Inflammatory macrophage treated with lipopolysaccharide for 1 hour (primary cell): Measurements from ENCODE around the gene RASGEF1C.

ENCODE experiments used
- DNase-seq, 2 donors: peaks; one replicate each; pipeline ENCODE4 v3.0.0-alpha.2; 2020 to 2022

The RASGEF1C gene

DNA sequence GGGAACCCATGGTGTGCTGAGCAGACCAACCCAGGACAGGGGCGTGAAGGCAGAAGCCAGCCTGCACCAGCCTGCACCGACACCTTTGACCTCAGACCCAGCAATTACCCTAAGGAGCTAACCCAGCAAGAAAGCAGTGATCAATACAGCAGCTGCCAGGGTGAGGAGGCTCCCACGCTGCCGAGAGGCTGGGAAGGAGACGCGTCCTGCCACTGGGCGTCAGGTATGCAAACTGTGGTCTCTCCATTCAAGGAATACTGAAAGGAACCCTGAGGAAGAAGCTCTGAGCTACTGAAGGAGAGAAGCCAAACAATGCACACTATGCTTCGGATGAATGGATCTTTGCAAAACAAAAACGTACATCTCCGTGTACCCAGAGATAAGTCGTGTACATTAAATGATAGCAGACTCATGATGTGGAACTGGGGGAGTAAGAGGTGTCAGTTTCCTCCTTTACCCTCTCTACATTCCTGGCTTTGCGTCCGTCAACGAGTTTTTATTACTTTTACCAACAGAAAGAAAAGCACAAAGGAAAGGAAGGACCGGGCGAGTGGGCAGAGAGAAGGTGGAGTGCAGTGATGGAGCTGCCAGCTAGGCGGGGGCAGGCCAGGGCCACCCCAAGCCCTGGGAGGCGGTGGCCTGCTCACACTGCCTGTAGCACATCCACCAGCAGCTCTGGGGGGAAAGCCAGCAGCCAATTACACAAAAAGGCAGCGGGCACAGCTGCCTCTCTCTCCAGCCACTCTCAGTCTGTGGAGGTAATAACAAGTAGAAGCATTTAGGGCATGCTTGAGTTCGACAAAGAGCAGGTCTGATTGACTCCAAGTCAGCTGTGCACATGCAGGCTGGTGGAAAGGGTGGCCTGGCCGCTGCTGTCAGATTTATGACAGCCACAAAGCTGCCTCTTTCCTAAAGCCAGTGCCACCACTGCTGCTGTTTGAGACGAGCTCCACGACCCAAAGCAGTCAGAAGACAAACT, 29.3 kb downstream of the RASGEF1C start:
- no peak for DNase-seq

DNA sequence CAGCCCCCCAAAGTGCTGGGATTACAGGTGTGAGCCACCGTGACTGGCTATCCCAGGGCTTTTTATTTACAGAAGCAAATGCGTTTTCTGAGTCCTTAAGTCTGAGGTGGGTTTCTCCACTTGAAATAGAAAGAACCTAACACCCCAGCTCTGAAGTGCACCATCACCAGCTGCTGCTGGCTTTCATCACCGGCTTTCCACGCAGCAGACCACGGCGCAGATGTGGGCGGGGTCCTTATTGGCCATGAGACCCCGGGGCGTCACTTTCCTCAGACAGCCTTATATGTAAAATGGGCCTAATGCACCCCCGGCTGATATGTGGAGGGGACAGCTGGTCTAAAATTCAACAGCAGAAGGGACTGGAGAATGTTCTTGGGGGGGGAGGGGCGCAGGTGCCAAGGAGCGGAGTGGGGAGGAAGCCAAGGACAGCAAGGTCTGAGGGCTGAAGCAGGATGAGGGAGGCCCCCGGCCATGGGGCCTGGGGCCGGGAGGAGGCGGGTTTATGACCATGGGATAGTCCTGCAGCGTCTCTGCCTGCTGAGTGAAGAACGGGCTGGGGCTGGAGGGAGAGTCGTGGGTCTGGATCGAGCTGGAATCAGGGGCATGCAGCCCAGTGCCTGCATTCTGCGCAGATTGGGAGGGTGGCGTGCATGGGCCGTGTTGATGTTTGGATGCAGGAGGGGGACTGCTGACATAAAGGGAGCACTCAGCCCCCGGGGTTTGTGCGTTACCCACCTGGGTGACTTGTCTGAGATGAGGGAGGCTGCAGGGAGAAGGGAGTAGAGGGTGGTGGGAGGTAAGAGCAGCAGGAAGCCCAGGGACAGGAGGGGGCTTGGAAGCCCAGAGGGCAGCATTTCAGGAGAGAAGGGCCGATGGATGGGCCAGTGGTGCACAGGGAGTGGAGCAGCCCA, 30.2 kb downstream of the RASGEF1C start:
- DNase-seq = no peak

DNA sequence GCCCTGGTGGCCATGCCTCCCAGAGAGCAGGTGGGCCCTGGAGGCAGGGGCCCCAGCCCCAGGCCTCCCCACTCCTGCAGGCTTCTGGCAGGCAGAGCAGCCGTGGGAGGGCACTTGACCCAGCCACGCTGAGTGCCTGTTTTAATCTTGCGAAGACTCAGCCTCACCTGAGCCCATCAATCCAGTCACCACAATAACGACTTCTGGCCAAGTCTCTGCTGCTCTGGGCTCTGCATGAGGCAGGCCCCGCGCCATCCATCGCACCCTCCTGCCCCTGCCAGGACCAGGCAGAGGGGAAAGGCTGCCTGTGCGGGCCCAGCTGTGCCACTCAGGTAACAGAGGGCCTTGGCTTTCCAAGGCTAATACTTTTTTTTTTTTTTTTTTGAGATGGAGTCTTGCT, 32.8 kb downstream of the RASGEF1C start:
- DNase-seq = no peak

DNA sequence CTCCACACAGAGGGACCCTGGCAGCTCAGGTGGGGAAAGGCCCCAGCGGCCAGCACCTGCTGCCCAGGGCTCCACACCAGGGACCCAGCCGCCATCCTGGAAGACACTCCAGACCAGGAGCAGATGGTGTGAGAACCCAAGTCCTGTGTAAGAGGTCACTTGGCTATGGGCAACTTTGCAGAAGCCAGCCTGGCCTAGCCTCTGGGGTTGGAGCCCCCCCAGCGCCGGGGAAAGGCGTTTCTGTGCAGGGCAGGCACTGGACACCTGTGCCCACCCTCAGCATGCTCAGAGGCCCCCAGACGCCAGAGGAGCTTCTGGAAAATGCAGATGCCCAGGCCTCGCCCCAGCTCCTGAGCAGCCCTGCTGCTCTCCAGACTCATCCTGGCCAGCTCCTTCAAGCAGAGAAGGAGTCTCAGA, 34.0 kb downstream of the RASGEF1C start:
- no peak for DNase-seq

DNA sequence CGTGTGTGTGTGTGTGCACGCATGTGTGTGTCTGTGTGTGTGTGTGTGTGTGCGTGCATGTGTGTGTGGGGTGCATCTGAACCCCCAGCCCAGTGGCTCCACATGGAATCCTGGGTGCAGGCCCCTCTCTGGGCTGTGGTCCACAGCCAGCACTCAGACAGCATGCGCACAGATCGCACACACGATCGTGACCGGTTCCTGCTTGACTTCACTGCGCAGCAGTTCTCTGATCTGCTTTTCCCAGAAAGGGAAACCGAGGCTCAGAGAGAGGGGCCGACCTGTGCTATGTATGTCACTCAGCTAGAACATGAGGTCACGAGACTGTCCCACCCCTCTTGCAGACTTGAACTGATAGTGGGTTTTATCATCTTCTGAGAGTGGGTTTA, 34.4 kb downstream of the RASGEF1C start:
- no peak for DNase-seq

DNA sequence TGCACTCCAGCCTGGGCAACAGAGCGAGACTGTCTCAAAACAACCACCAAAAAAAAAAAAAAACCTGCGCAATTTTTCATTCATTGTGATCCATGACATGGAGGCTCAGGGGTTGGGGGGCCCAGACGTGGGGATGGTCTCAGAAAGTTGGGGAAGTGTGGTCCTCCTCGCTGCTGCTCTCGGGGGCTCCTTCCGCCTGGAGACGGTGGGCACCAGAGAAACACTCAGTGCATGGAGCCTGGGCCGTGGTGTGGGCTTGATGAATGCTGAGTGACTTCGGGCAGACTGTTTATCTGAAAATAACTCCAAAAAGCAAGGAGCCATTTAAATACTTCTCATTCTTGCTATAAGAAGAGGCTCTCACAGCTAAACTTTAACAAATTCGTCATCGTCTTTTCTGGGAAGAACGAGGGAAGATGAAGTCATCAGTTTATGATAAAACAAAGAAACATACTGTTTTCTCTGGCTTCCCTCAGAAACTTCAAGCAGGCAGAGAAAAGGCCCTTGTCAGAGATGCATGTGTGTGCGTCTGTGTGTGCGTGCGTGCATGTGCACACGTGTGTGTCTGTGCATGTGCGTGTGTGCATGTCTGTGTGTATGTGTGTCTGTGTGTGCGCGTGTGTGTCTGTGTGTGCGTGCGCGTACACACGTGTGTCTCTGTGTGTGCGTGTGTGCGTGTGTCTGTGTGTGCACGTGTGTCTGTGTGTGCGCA, 35.0 kb downstream of the RASGEF1C start:
- DNase-seq = no peak

DNA sequence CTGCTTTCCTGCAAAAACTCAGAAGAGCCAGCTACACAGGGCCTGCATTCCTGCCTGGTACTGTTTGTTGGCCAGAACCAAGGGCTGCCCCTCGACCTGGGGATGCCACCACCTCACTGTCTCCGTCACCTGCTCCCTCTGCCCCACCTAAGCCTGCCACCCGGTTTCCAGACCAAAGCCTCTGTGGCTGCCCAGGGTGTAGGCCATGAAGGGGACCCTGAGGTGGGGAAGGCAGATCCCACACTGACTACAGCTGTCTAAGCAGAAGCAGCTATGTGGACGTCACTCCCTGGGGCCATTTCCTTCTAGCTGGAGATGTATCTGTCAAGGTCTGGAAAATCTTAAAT, 35.8 kb downstream of the RASGEF1C start:
- DNase-seq = no peak

DNA sequence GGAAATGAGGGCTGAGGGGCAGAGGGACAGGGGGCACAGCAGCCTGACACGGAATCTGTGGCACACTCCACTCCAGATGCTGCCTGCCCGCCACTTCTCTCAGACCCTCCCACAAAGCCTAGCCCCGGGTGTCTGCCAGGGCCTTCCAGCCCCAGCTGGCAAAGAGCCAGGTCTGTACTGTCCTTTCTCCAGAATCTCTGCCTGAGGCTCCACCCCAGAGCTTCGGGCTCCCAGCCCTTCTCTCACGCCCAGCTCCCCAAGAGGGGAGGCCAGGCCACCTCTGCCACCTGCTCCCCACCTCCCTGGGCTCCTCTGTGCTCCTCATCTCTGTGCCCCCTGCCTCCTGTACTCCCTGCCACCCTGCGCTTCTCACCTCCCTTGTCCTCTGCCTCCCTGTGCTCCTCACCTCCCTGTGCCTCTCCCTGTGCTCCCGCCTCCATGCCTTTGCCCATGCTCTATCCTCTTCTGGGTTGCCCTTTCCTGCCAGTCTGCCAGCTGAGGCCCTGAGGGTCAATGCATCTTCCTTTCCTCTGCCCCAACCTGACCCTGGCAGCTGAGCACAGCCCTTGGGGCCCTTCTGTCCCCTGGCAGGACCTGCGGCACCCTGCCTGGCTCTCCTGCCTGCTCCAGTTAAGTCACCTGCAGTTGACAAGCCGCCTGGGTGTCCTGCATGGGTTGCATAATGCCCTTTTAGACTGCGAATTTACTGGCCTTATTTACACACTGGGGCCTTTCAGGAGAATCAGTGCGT, 36.4 kb downstream of the RASGEF1C start:
- no peak for DNase-seq

DNA sequence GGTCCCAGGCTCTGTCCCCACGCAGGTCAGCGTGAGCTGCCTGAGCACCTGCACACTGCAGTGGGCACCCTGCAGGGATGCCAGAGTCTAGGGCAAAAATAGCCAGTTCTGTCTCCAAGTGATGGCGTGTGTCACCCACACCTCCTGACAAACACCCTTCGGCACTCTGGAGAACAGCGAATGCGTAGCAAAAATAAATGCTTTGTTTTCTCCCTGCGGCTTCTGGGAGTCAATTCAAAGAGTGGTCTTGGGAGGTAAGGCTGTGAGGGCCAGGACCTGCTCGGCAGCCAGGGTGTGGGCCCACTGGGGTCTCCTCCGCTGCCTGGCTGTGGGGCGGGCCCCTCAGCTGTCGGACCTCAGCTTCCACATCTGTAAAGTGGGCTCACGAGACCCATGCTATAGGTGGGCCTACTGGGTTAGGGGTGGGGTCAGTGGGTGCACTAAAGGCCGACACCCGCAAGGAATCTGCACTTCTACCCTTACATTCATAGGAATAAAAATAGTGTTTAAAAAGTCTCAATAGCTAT, 37.4 kb downstream of the RASGEF1C start:
- DNase-seq = no peak

DNA sequence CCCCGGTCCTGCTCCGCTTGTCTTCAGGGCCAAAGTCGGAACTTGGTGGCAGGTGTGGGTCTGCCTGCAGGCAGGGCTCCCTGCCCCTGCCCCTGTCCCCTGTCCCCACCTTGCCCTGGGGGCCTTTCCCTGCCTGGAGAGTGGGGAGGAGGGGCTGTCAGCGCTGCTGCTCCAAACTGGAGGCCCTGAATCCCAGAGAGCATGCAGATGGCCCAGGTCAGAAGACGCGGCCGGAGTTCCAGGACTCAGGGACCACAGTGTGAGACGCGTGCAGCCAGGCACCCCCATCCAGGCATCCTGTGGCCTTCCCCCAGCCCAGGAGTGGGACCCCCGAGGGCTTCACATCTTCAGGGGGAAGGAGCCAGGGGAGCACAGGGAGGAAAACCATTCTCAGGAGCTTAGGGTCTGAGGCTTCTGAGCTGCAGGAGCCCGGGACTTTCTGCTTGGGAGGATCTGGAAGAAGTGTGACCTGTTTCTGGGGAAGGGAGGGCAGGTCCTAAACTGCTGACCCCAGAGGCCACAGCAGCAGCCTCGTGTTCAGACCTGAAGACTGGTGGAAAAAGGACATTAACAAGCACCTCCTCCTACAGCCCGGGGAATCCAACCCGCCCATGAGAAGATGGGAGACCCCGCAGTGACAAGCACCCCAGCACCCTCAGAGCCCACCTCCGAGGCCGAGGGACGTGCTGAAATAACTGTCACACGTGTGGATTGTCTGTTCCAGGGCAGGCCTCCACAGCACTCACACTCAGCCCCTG, 38.0 kb downstream of the RASGEF1C start:
- DNase-seq = no peak

DNA sequence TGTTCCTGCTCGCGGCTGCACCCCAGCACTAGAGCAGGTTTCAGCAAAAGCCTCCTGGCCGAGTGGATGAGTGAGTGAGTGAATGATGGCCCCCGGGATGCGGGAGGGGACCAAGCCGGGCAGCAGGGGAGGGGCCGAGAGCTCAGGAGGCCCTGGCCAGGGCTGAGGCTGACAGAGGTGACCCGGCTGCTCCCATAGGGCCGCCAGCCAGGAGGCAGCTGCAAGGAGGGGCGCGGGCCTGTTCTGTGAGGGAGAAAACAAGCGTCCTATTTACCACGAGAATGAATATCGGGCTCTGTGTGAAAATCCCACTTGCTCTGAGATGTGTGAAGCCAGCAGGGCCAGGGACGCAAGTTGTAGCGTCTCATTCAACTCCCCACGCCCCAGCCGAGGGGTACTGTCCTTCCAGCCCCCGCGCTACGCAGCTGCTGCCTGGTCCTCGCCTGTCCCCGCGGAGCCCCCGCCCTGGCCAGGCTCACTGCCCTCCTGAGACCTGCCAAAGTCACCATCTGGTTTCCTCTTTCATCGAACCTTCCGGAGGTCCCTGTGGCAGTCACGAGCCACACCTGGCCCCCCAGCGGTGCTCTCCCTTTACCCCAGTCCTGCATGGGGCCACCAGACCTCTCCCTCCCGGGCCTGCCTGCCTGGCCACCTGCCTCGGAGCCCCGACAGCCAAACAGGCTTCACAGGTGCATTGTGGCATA, 38.8 kb downstream of the RASGEF1C start:
- DNase-seq = no peak

DNA sequence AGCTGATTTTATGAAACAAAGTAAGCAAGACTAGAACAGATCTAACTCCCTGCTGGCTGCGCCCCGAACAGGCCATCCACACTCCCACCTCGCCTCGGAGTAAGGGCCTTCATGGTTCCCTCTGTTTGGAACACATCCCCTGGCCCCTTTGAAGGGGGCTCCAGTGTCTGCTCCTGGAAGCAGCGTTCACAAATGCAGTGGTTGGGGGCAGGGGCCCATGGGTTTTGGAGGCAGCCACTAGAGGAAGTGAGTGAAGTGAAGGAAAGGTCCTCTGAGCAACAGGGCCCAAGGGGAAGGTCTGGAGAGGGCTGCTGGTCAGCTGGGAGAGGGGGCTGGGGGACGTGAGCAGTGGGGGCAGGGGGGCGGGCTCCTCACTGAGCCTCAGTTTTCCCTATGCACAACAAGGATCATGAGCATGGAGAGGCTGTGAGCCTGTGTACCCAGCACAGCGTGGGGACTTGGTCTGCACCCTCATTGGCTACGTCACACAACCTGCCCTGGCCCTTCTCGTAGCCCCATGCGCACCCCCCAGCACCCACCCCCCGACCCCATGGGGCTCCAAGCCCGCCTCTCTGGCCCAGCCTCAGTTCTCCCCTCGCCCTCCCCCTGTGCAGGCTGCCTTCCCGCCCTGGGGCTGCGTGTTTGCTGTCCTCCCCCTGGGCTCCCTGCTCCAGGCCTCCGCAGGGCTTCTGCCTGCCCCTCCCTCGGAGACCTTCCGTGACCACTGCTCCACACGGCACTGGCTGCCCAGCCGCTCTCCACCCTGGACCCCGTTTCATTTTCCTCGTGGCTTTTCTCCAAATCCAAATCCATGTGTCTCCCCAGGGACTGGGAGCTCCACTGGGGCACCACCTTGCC, 39.5 kb downstream of the RASGEF1C start:
- no peak for DNase-seq

DNA sequence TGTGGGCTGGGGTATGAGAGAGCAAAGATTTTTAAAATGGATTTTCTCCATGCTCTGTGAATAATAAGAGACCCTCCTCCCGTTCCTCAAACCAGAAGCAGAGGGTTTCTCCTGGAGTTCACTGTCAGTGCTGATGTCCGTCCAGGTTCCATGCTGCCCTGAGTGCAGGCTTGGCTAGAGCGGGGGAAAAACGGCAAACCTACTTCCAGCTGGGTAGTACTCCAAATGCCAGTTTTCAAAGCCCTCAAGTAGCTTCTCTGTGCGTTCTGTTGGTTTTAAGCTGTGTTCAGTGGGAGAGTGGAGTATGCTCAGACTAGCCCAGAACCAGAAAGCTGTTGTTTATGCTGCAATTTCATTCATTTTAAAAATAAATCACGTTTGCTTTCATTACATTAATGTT, 40.3 kb downstream of the RASGEF1C start:
- DNase-seq = no peak

DNA sequence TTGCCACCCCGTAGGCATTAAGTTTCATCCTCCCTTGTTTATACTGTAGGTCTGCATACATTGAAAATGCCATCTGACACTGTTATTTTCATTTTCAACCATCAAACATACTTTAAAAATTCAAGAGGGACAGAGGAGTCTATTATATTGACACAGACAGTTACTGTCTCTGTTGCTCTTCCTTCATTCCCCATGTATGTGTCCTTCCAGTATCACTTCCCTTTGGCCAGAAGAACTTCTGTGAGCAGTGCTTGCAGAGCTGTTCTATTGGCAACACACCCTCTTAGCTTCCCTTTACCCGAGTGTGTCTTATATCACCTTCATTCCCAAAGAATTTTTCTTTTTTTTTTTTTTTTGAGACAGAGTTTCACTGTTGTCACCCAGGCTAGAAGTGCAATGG, 42.8 kb downstream of the RASGEF1C start:
- peak; percentile 62 to 64 for DNase-seq

DNA sequence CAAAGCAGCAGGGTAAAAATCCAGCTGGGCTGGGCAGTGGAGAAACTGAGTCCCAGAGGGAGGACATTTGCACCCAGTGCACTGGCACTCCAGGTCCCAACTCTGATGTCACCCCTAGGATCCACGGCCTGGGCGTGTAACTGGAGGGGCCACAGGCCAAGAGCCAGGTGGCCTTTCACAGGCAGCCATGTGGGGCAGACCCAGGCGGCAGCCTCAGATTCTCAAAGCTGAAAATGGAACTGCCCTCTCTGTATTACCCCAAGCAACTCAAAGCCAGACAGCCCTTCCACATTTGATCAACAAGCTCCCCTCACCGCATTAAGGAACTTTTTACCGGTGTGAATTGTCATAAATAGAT, 46.7 kb downstream of the RASGEF1C start:
- no peak for DNase-seq

DNA sequence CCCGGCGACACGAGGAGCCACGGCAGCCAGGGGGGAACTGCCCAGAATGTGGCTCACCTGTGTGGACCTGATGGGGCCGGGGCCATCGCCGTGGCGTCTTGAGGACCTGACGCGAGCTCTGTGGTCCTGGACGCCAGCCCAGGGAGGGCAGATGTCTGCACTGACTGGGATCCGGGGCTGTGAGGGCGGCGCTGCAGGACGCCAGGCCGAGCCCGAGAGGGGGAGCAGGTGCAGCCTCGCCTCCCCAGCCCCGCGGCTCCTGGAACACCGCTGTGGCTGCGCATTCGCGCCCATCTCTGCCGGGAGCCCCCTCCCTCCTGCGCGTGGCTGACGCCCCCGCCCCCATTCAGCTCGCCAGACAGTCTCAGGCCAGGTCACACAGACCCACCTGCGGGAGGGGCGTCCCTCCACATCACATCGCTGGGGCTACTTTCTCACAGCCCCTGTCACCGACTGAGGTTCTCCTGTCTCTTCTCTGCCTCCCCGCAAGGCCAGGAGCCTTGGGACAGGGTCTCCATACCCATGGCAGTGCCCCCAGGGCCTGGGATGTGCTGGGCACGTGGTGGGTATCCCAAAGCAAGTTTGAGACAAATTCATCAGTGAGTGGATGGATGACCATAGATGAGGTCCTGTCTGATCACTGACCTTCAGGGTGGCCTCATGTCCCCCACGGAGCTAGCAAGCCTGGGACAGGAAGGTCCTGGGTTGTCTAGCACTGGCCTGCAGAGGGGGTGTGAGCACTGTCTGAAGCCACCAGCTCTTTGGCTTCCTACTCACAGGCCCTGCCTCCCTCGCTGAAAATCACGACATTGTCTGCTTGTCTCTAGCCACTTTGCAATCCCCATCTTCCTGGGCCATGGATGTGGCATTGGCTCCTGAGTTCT, 47.3 kb downstream of the RASGEF1C start:
- peak; percentile 23 to 27 for DNase-seq

DNA sequence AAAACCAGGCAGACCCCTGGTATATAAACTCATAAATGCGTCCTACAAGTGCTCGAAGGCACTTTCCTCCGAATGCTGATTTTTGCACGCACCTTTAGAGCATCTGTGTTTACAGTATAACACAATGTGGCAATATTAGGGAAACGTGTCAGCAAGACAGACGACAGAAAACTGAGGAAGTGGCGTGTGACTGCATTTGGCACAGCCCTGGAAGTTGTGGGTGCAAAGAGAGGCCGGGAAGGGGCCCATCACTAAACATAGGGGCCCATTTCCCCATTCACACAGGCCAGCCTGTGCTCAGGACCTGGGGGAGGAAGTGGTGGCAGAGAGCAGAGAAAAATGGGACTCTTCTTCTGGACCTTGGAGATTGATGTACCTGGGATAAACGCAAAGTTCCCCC, 48.2 kb downstream of the RASGEF1C start:
- peak; percentile 67 to 71 for DNase-seq

DNA sequence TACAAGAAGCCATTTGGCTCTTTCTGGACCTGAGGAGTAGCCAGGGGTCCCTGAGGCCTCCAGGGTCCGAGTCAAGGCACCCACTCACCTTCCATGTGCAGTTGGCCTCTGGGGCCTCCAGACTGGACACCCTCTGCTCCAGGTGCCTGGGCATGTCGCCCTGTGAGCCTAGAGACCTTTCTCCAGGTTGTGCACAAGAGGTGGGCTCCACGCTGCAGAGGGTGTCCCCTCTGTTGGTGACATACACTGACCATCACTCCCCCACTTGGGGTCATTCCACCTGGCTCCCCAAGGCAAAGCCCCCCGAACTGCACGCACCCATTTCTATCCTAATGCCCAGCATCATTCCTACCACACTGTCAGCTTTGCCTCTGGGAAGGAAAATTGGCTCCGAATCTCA, 48.8 kb downstream of the RASGEF1C start:
- DNase-seq = no peak

DNA sequence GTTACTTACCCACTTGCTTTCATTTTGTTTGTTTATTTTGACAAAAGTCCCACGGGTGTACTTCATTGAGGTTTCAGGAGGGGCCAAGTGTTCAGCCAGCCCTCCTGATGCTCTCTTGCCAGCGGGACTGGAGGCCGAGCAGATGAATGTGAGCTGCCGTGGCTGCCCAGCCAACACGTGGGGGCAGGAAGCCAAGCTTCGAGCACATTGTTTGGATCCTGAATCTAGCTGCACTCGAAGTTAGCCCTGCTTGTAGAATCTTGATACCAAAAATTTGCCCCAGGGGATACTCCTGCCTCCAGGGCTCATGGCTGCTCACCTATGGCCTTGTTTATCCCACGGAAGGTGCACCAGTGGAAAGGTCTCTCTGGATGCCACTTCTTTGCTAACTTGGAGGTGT, 49.3 kb downstream of the RASGEF1C start:
- DNase-seq = no peak
